Trophoblast cell (in vitro differentiated cells and primary cell): ENCODE measurements around the gene COL6A5.

Source experiments
- DNase-seq, 2 donors: peaks; one replicate each; pipeline ENCODE4 v3.0.0-alpha.2; 2016
- H2AFZ ChIP-seq: 2 replicates; pipeline ENCODE4 v1.6.1; 2013; ENCODE audit warnings: low read length, moderate library complexity, mild to moderate bottlenecking; ENCODE audit not compliant: insufficient read depth, poor library complexity
- H2AK5ac ChIP-seq: 2 replicates; pipeline ENCODE4 v1.6.1; 2013; ENCODE audit warnings: mild to moderate bottlenecking, low read length
- H2BK120ac ChIP-seq: 2 replicates; pipeline ENCODE4 v1.6.1; 2013; ENCODE audit warnings: low read length, mild to moderate bottlenecking, moderate library complexity; ENCODE audit not compliant: insufficient read depth, poor library complexity
- H2BK12ac ChIP-seq: 2 replicates; pipeline ENCODE4 v1.6.1; 2013; ENCODE audit warnings: mild to moderate bottlenecking, low read length, moderate library complexity
- H2BK5ac ChIP-seq: 2 replicates; pipeline ENCODE4 v1.6.1; 2013; ENCODE audit warnings: low read length, low read depth, moderate library complexity, mild to moderate bottlenecking; ENCODE audit not compliant: poor library complexity
- H3K14ac ChIP-seq: 2 replicates; pipeline ENCODE4 v1.6.1; 2013; ENCODE audit warnings: mild to moderate bottlenecking, low read length
- H3K18ac ChIP-seq: 2 replicates; pipeline ENCODE4 v1.6.1; 2013; ENCODE audit warnings: mild to moderate bottlenecking, low read length
- H3K23ac ChIP-seq: 2 replicates; pipeline ENCODE4 v1.6.1; 2013; ENCODE audit warnings: low read length
- H3K27ac ChIP-seq: 2 replicates; pipeline ENCODE4 v1.5.1; 2013; ENCODE audit warnings: low read depth, mild to moderate bottlenecking, inconsistent platforms, low read length, moderate library complexity
- H3K27me3 ChIP-seq: 2 replicates; pipeline ENCODE4 v1.6.1; 2013; ENCODE audit warnings: inconsistent platforms, mild to moderate bottlenecking, low read length, moderate library complexity; ENCODE audit not compliant: insufficient read depth
- H3K36me3 ChIP-seq, 2 experiments: 1 replicate in 1 of 2; 2 replicates in 1 of 2; pipeline ENCODE4 v1.6.1; 2013; ENCODE audit warnings: low read length in 2 of 2, mild to moderate bottlenecking in 2 of 2, moderate library complexity in 1 of 2; ENCODE audit not compliant: insufficient read depth in 2 of 2, control insufficient read depth in 1 of 2
- H3K4ac ChIP-seq: 2 replicates; pipeline ENCODE4 v1.6.1; 2013; ENCODE audit warnings: low read depth, mild to moderate bottlenecking, low read length, moderate library complexity
- H3K4me1 ChIP-seq, 2 experiments: 1 replicate in 1 of 2; 2 replicates in 1 of 2; pipeline ENCODE4 v1.6.1; 2013; ENCODE audit warnings: low read length in 2 of 2, mild to moderate bottlenecking in 2 of 2, moderate library complexity in 1 of 2; ENCODE audit not compliant: insufficient read depth in 2 of 2, control insufficient read depth in 1 of 2
- H3K4me2 ChIP-seq: 2 replicates; pipeline ENCODE4 v1.6.1; 2013; ENCODE audit warnings: inconsistent platforms, mild to moderate bottlenecking, low read length, moderate library complexity
- H3K4me3 ChIP-seq: 2 replicates; pipeline ENCODE4 v1.5.1; 2013; ENCODE audit warnings: mild to moderate bottlenecking, low read depth, low read length, inconsistent platforms
- H3K79me1 ChIP-seq: one replicate; pipeline ENCODE4 v1.6.1; 2013; ENCODE audit warnings: low read length
- H3K79me2 ChIP-seq: 2 replicates; pipeline ENCODE4 v1.6.1; 2013; ENCODE audit warnings: low read length, mild to moderate bottlenecking; ENCODE audit not compliant: control insufficient read depth, insufficient read depth, poor library complexity
- H3K9ac ChIP-seq: 2 replicates; pipeline ENCODE4 v1.6.1; 2013; ENCODE audit warnings: mild to moderate bottlenecking, low read length
- H3K9me3 ChIP-seq: 2 replicates; pipeline ENCODE4 v1.6.1; 2013; ENCODE audit warnings: low read depth, mild to moderate bottlenecking, control low read depth, inconsistent platforms, low read length; ENCODE audit not compliant: insufficient read depth
- H4K12ac ChIP-seq: 2 replicates; pipeline ENCODE4 v1.6.1; 2013; ENCODE audit warnings: low read depth, mild to moderate bottlenecking, low read length, moderate library complexity
- H4K8ac ChIP-seq: 2 replicates; pipeline ENCODE4 v1.6.1; 2013; ENCODE audit warnings: low read depth, mild to moderate bottlenecking, low read length, moderate library complexity
- H4K91ac ChIP-seq: one replicate; pipeline ENCODE4 v1.6.1; 2013; ENCODE audit warnings: low read depth, mild to moderate bottlenecking, low read length, moderate library complexity
- WGBS: extraction: QIAGEN DNeasy Blood & Tissue Kit; methylation state at CpG from one replicate; pipeline ENCODE4 v1.1.7; 2013; ENCODE audit warnings: missing lambda C conversion rate; ENCODE audit not compliant: insufficient read length, insufficient coverage; ENCODE audit errors: extremely low coverage; 5-methylcytosine and 5-hydroxymethylcytosine counted together

The COL6A5 gene

GRCh38 chr3:130533247-130533646, 187.8 kb downstream of the COL6A5 start:
- no peak overlapping the region for H3K23ac ChIP-seq
- H3K27ac ChIP-seq, result no peak overlapping the region
- no peak overlapping the region for H2AK5ac ChIP-seq
- no peak for DNase-seq
- H4K8ac ChIP-seq, result no peak overlapping the region
- H3K79me2 ChIP-seq, result no peaks in the 10 kb centered on the region
- no peaks in the 10 kb centered on the region for H3K36me3 ChIP-seq
- H3K4me2 ChIP-seq, result no peak overlapping the region
- H3K27me3 ChIP-seq, result no peaks in the 10 kb centered on the region
- no peak overlapping the region for H2BK120ac ChIP-seq
- no peak overlapping the region for H2BK12ac ChIP-seq
- no peak overlapping the region for H3K4me3 ChIP-seq
- no peak overlapping the region for H2AFZ ChIP-seq
- H3K14ac ChIP-seq, result no peak overlapping the region
- whole genome bisulfite sequencing, result no CpG with 5 or more reads among the region's 2 CpGs
- no peak overlapping the region for H3K18ac ChIP-seq
- H3K4ac ChIP-seq, result no peak overlapping the region
- H3K79me1 ChIP-seq, result no peaks in the 10 kb centered on the region
- peaks cover 0 to 3% of the 10 kb centered on the region in 2 experiments for H3K4me1 ChIP-seq
- H4K12ac ChIP-seq, result no peak overlapping the region
- no peaks in the 10 kb centered on the region for H3K9me3 ChIP-seq
- no peak overlapping the region for H3K9ac ChIP-seq
- no peak overlapping the region for H2BK5ac ChIP-seq
- no peak overlapping the region for H4K91ac ChIP-seq
